SU-DHL-6 (cell line): Measurements from ENCODE around the gene TIMM10.

ENCODE experiments used
- EZH2phosphoT487 ChIP-seq: fragments of 200-600 bp; sonication (generic), shearing (Covaris generic); conservative IDR thresholded peaks from 2 replicates; pipeline ENCODE4 v1.6.1; 2018; ENCODE audit warnings: mild to moderate bottlenecking, antibody characterized with exemption, low read length, moderate library complexity, mixed read lengths
- TF ChIP-seq, protein P1 (sequence below): fragments of 200-600 bp; sonication (generic); IDR thresholded peaks from one replicate; pipeline ENCODE4 v1.5.1; 2017; ENCODE audit warnings: antibody characterized with exemption, mild to moderate bottlenecking, low read length, moderate library complexity; ENCODE audit not compliant: insufficient read depth, poor library complexity, severe bottlenecking

DNA sequence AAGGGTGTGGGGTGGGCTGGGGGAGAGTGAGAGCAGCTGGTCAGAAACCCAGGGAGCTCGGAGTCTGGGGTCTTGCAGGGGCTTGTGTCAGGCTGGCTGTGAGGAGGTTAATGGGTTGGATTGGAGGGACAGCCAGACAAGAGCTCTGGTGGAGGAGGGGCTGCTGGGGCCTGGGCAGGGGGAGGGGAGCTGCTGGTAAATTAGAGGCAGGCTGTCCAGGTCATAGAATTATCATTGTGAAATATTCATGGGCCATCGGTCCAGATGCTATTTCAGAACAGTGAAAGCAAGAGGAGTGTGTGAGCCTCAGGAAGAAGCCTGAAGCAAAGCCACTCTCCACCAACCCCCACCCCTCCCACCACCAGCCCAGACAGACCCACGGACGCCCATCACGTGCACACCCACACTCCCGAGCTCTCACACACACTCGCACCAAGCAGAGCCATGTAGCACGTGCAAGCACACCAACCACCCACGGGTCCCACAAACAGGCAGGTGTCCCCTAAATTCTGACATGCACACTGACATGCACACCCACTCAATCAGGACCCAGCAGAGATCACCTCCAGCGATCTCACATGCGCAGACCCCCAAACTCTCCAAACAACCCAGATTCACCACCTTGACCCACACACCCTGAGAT lies 51.4 kb downstream of the TIMM10 start:
- TF ChIP-seq, protein P1, sequence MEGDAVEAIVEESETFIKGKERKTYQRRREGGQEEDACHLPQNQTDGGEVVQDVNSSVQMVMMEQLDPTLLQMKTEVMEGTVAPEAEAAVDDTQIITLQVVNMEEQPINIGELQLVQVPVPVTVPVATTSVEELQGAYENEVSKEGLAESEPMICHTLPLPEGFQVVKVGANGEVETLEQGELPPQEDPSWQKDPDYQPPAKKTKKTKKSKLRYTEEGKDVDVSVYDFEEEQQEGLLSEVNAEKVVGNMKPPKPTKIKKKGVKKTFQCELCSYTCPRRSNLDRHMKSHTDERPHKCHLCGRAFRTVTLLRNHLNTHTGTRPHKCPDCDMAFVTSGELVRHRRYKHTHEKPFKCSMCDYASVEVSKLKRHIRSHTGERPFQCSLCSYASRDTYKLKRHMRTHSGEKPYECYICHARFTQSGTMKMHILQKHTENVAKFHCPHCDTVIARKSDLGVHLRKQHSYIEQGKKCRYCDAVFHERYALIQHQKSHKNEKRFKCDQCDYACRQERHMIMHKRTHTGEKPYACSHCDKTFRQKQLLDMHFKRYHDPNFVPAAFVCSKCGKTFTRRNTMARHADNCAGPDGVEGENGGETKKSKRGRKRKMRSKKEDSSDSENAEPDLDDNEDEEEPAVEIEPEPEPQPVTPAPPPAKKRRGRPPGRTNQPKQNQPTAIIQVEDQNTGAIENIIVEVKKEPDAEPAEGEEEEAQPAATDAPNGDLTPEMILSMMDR = no peak
- no peak for TF ChIP-seq EZH2phosphoT487
